ENCODE data around the gene ZNF536. TPM values are rescaled to one million over a fixed set of nuclear protein-coding genes. Genes with fewer than 3 reads are reported as not detected.

Gene ZNF536
- total and polyA plus RNA-seq, 2 donors (not counting 3 experiments of a cell fraction or from before 2014, with no cell fraction given) = not detected

- POLR2A ChIA-PET = no interaction called here
- no TSS peak for BruUV-seq (replicated peaks)
- DNase-seq (ENCODE audit: low read depth, low spot score) (no peak), FAIRE-seq (no peak)
- CTCF ChIA-PET = no interaction called here
- no peak overlapping the region for H2AFZ ChIP-seq (ENCODE audit: low read depth, low read length)
- intact Hi-C loops (cut with micrococcal nuclease) = no loop called here
- dilution Hi-C loops (cut with MboI; ENCODE audit: extremely low pct_ligation_motif_present, low sequenced_read_pairs) = no loop called here
- H3K27ac ChIP-seq (ENCODE audit: insufficient read depth, low read depth, low read length) = no peak overlapping the region
- H3K79me2 ChIP-seq (ENCODE audit: control insufficient read depth, insufficient read depth, low read length) = no peaks in the 10 kb centered on the region
- no peaks in the 10 kb centered on the region for H3K36me3 ChIP-seq (ENCODE audit: control insufficient read depth in 2 of 2, extremely low read depth in 1 of 2, insufficient read depth in 2 of 2, low read length in 2 of 2)
- H3K4me1 ChIP-seq (ENCODE audit: control insufficient read depth, extremely low read depth, insufficient read depth, low read length) = no peaks in the 10 kb centered on the region
- no peaks in the 10 kb centered on the region for H4K20me1 ChIP-seq (replicated peaks; ENCODE audit: control insufficient read depth, extremely low read depth, insufficient read depth, low read length)
- no peak for TF ChIP-seq MYC (IDR thresholded peaks at IDR 0.05; ENCODE audit: low read depth, low read length)
- TF ChIP-seq CTCF (IDR thresholded peaks at IDR 0.05; ENCODE audit: extremely low read depth in 1 of 2, insufficient read depth in 1 of 2, low read depth in 1 of 2, low read length in 2 of 2) = no peak
- no peak for TF ChIP-seq MAX (IDR thresholded peaks at IDR 0.05; ENCODE audit: insufficient read depth, insufficient read length)
- no peak for TF ChIP-seq JUN (IDR thresholded peaks at IDR 0.05; ENCODE audit: borderline replicate concordance, insufficient read depth, insufficient read length, low read depth)
- no peak for TF ChIP-seq POLR2AphosphoS5 (IDR thresholded peaks at IDR 0.05; ENCODE audit: insufficient read depth, low read depth, low read length)
- TF ChIP-seq POLR2A (IDR thresholded peaks at IDR 0.05; ENCODE audit: low read depth, low read length) = no peak
- TF ChIP-seq GATA2 (IDR thresholded peaks at IDR 0.05; ENCODE audit: insufficient read depth, insufficient read length, low read depth, low read length) = no peak
- no peak for TF ChIP-seq EZH2 (IDR thresholded peaks at IDR 0.05; ENCODE audit: borderline replicate concordance, low read depth, low read length, severe bottlenecking)
- no peak for TF ChIP-seq FOS (IDR thresholded peaks at IDR 0.05; ENCODE audit: borderline replicate concordance, insufficient read depth, low read length)
- no peak overlapping the region for H3K9ac ChIP-seq (replicated peaks; ENCODE audit: extremely low read depth, insufficient read depth, low read length)
- no peaks in the 10 kb centered on the region for H3K27me3 ChIP-seq (ENCODE audit: control insufficient read depth in 2 of 2, insufficient read depth in 2 of 2, low read length in 2 of 2)
- no peak overlapping the region for H3K4me3 ChIP-seq (replicated peaks in 1 of 3; ENCODE audit: insufficient read depth in 1 of 3, low read depth in 1 of 3, low read length in 3 of 3)
- H3K9me1 ChIP-seq (replicated peaks; ENCODE audit: control insufficient read depth, extremely low read depth, insufficient read depth, low read length) = no peaks in the 10 kb centered on the region
- H3K4me2 ChIP-seq (ENCODE audit: insufficient read depth, low read length) = no peak overlapping the region
- peaks cover 3% of the 10 kb centered on the region for H3K9me3 ChIP-seq (replicated peaks; ENCODE audit: control insufficient read depth, insufficient read depth, low read length)
Measured at GRCh38 chr19:30425885-30426838, 54.0 kb downstream of the ZNF536 start.
